Activated T-cell treated with anti-CD3 and anti-CD28 coated beads, Interleukin-2, amount 50 U/mL, for 4 hours (primary cell): ENCODE results near the gene STUM. TPM values are rescaled to one million over a fixed set of nuclear protein-coding genes. Genes with fewer than 3 reads are reported as not detected.
"Not testable (repeated sequence)": the region's sequence is repeated elsewhere in the genome, so short reads cannot be mapped to it uniquely, and the experiment has no call there.

Experiments used
- ATAC-seq, 2 donors: fragments of 200-7000 bp; cut with Tn5 transposase; one replicate each; pipeline ENCODE4 v1.10.0; 2021
- DNase-seq: peaks from one replicate; pipeline ENCODE4 v3.0.0-alpha.2; 2020
- H3K27me3 Mint-ChIP-seq: one replicate; pipeline ENCODE4 v1.8.0; 2021; ENCODE audit warnings: low read depth, mixed read lengths
- H3K36me3 Mint-ChIP-seq: one replicate; pipeline ENCODE4 v1.8.0; 2022; ENCODE audit warnings: mixed read lengths; ENCODE audit not compliant: insufficient read depth
- H3K4me1 Mint-ChIP-seq: one replicate; pipeline ENCODE4 v1.8.0; 2021; ENCODE audit warnings: low read depth, mixed read lengths
- H3K4me3 Mint-ChIP-seq: one replicate; pipeline ENCODE4 v1.8.0; 2021; ENCODE audit warnings: mild to moderate bottlenecking, moderate library complexity, mixed read lengths
- H3K9me3 Mint-ChIP-seq: one replicate; pipeline ENCODE4 v1.8.0; 2021; ENCODE audit warnings: mixed read lengths
- total RNA-seq, 3 donors: library from RNA; stranded (reverse); gene quantifications; one replicate each; pipeline ENCODE4 v1.2.1, GENCODE V29; 2021

The STUM gene, protein sequence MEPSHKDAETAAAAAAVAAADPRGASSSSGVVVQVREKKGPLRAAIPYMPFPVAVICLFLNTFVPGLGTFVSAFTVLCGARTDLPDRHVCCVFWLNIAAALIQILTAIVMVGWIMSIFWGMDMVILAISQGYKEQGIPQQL
- total RNA-seq, result not detected

DNA sequence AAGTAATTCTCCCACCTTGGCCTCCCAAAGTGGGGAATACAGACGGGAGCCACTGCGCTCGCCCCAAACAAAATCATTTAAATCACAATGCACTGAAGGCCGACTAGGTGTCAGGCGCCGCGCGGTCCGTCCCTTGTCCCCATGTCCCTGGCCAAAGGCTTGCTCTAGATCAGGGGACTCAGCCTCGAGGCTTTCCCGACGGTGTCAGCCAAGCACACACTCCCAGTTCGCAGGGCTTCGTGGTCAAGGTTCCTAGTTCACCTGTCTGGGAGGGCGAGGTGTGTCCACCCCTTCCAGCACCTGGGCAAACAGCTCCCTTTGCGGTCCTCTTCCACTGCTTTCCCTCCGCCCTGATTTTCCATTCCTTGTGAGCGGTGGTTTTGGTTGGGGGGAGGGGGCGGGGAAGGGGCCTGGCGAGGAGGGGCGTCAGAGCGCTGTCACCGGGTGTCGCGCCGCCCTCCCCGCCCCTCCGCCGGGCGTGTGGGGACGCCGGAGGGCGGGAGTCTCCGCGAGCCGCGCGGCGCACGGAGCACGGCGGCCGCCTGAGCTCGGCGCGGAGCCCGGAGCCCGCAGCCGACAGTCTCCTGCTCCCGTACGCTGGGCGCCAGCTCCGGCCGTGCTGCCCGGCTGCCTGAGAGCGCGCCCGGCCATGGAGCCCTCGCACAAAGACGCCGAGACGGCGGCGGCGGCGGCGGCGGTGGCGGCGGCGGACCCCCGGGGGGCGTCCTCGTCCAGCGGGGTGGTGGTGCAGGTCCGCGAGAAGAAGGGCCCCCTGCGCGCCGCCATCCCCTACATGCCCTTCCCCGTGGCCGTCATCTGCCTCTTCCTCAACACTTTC, at the start of gene STUM:
Gene STUM (plus strand): TSS at position 509 of the 838 bp plus-strand sequence. CDS start 141 bp downstream, at position 650.
- no peaks in the 10 kb centered on the region for H3K9me3 Mint-ChIP-seq
- DNase-seq (no peak), ATAC-seq (peak; percentile 67 to 83)
- H3K4me3 Mint-ChIP-seq, result peak within 1 kb of the TSS; percentile 67
- H3K4me1 Mint-ChIP-seq, result peaks cover 12% of the 10 kb centered on the region
- H3K27me3 Mint-ChIP-seq, result peaks cover 55% of the 10 kb centered on the region
- H3K36me3 Mint-ChIP-seq, result no peaks in the 10 kb centered on the region

DNA sequence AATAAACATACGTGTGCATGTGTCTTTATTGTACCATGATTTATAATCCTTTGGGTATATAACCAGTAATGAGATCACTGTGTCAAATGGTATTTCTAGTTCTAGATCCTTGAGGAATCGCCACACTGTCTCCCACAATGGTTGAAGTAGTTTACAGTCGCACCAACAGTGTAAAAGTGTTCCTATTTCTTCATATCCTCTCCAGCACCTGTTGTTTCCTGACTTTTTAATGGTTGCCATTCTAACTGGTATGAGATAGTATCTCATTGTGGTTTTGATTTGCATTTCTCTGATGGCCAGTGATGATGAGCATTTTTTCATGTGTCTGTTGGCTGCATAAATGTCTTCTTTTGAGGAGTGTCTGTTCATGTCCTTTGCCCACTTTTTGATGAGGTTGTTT, 48.9 kb upstream of the STUM start:
- H3K4me1 Mint-ChIP-seq, H3K9me3 Mint-ChIP-seq, H3K36me3 Mint-ChIP-seq, ATAC-seq, H3K4me3 Mint-ChIP-seq, DNase-seq: not testable (repeated sequence)
- peaks cover 14% of the 10 kb centered on the region for H3K27me3 Mint-ChIP-seq

DNA sequence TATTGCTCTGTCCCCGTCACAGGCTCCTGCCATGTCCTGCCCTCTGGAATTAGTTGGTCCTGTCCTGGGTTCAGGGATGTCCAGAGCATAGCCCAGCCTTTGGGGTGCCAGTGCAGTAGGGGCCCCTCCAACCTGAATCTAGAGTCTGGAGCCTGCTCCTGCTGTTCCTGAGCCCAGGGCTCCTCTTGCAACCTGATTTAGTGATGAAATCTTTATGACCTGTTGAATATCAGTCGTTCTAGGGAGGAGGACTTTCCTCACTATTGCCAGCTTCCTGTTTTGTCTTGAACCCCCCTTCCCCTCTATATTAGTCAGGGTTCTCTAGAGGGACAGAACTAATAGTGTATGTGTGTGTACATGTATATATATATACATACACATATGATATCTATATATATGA, 42.5 kb upstream of the STUM start:
- Mint-ChIP-seq H3K9me3 (no peaks in the 10 kb centered on the region), H3K36me3 (no peaks in the 10 kb centered on the region), H3K4me1 (no peaks in the 10 kb centered on the region), H3K4me3 (no peak overlapping the region), H3K27me3 (peaks cover 34% of the 10 kb centered on the region)
- DNase-seq (no peak), ATAC-seq (no peak)

DNA sequence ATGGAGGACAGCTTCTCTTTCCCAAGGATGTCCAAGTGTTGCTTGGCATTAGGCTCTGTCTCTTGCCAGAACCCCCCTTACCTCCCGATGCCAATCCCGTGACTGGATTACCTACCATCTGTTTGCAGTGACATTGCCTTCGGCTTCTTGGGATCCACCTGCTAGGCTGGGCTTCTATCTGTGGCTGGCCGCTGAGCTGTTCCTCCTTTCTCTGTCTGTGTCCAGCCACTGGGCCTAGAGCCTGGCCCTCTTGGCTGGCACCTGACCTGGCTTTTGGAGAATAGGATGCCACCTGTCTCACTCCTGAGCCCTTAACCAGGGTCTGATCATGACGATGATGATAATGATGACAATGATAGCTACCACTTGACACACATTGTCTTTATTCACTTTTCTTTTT, 41.6 kb upstream of the STUM start:
- no peak for ATAC-seq
- peaks cover 34% of the 10 kb centered on the region for H3K27me3 Mint-ChIP-seq
- no peaks in the 10 kb centered on the region for H3K9me3 Mint-ChIP-seq

DNA sequence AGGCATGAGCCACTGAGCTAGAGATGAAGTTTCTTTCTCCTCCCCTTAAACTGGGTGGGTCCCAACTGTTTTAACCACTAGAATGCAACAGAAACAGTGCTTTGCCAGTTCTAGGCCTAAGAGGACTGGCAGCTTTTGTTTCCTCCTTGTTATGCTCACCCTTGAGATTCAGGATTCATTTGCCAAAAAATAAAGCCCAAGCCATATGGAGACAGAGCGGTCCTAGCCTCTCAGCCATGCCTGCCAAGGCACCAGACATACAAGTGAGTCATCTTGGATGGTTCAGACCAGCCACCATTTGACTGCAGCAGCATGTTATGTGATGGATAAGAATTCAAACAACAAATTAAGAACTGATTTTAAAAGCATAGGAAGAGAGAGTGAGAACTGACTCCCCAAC, 38.1 kb upstream of the STUM start:
- no peak for DNase-seq
- H3K9me3 Mint-ChIP-seq, result no peaks in the 10 kb centered on the region
- no peaks in the 10 kb centered on the region for H3K4me1 Mint-ChIP-seq
- H3K4me3 Mint-ChIP-seq, result no peak overlapping the region
- no peaks in the 10 kb centered on the region for H3K36me3 Mint-ChIP-seq
- peaks cover 20% of the 10 kb centered on the region for H3K27me3 Mint-ChIP-seq
- ATAC-seq, result no peak

More for the DNA sequence above, 41.6 kb upstream of the STUM start:
- no peak for DNase-seq
- H3K4me3 Mint-ChIP-seq, result no peak overlapping the region
- H3K4me1 Mint-ChIP-seq, result no peaks in the 10 kb centered on the region
- no peaks in the 10 kb centered on the region for H3K36me3 Mint-ChIP-seq

DNA sequence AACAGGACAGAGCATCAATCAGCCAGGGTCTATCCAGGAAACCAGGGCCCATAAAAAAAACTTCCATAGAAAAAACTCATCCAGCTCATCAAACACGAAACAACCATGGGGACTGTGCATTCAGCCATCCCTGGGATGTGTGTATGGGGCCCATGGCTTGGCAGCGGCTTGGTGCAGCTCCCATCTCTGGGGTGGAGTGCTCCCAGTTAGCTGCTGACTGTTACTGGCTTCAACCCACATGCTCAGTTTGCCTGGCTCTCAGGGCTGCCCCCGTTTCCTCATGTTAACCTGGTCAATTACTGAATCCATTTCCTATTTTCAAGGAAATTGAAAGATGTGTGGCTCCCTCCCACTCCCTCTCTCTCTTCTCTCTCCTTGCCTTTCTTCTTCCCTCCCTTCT, 37.3 kb upstream of the STUM start:
- H3K9me3 Mint-ChIP-seq, result no peaks in the 10 kb centered on the region
- DNase-seq (no peak), ATAC-seq (no peak)
- no peaks in the 10 kb centered on the region for H3K36me3 Mint-ChIP-seq
- no peaks in the 10 kb centered on the region for H3K4me1 Mint-ChIP-seq
- no peak overlapping the region for H3K4me3 Mint-ChIP-seq
- H3K27me3 Mint-ChIP-seq, result peaks cover 17% of the 10 kb centered on the region

DNA sequence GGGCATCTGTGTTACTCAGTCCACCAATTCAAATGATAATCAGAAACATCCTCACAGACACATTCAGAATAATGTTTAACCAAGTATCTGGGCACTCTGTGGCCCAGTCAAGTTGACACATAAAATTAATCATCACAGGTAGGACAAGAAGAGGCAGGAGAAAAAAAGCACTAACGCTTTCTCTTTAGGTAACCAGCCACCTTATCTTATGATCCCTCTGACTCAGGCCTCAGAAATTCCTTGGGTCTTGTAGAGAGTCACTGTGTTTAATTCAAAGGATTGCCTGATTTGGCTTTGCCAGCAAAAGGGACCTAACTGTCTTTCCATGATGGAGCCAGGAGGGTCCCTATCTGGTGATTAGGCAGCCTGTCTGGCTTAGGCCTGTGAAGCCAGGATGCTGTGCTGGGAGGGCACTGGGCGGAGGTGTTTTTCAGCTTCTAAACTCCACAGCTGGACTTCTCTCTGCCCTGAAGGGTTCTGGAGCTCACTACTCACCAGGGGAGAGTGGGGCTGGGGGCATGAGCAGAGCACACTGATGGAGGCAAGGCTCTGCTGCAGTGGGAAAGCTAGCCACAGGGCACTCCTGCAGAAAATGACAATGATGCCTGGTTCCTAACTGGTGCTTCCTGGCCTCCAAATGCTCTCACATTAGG, 36.4 kb upstream of the STUM start:
- H3K27me3 Mint-ChIP-seq, result peaks cover 10% of the 10 kb centered on the region

DNA sequence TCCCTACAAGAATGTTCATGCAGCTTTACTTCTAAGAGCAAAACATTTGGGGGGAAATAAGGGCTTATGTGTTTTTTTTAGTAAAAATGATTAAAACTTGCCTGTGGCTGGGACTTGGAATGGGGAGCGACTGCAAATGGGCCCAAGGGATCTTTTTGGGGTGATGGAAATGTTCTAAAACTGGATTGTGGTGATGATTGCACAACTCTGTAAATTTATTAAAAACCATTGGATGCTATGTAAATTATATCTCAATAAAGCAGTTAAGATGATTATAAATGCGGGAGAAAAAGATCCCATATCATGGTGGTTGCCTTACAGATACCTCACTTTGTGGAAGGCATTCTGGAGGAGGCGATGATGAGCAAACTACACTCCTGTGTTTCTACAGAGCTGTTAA, 30.2 kb upstream of the STUM start:
- Mint-ChIP-seq H3K36me3 (no peaks in the 10 kb centered on the region), H3K9me3 (no peaks in the 10 kb centered on the region), H3K27me3 (peaks cover 6% of the 10 kb centered on the region), H3K4me3 (no peak overlapping the region), H3K4me1 (no peaks in the 10 kb centered on the region)
- no peak for DNase-seq
- ATAC-seq, result no peak

More for the DNA sequence above, 36.4 kb upstream of the STUM start:
- Mint-ChIP-seq H3K36me3 (no peaks in the 10 kb centered on the region), H3K4me1 (no peaks in the 10 kb centered on the region), H3K4me3 (no peak overlapping the region), H3K9me3 (no peaks in the 10 kb centered on the region)
- DNase-seq, result no peak
- no peak for ATAC-seq

DNA sequence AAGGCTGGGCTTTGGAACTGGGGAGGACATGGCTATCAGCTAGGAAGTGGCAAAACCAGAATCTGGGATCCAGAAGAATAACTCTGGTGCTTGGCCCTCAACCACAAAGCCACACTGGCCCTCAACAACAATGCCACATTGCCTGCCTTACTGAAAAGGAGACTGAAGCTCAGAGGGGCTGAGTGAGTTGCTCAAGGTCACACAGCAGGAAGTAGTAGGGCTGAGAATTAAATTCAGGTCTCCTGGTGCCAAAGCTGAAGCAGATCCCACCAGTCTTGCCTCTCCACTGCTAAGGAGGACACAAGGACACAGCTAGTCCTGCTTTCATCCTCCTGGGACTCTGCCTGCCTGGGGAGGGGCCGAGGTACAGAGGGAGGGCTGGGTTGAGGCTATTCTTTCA, 29.4 kb upstream of the STUM start:
- Mint-ChIP-seq H3K36me3 (no peaks in the 10 kb centered on the region), H3K9me3 (no peaks in the 10 kb centered on the region), H3K27me3 (peaks cover 6% of the 10 kb centered on the region), H3K4me1 (no peaks in the 10 kb centered on the region), H3K4me3 (no peak overlapping the region)
- DNase-seq, result no peak
- ATAC-seq, result no peak

DNA sequence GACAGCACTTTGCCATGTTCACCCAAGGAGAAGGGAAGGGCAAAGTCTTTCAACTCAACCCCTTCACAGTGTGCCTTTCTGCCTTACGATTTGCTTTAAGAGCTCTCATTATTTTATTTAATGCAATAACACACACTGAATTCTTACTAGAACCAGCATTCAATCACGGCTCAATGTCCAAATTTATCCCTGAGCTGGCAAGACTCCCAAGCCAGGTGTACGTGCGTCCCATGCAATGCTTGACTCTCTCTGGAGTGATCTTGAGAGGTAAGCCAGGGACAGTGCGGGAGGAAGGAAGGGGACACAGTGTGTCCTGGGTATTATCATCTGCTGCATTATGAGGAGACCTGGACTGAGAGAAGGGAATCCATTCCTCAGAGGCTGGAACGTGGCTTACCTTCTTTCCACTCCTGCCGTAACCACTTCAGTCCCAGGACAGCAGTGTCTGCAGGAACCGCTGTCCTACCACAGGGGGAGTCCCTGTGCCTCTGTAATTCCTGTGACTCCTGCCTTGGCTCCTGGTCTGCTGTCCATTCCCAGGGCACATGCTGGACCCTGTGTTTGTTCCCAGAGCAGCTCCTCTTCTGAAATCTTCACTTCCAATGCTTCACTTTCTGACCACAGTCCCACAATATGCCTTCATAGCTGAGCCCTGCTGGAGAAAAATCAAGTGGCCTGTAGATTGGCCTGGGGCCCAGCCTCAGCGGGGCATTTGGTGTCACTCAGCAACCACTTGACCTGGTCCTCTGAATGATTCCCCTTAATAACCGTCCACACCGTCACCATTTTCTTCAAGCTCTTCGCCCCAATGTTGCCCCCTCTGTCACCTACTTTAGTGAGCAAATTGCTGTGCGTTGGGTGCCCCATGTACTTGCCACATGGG, 28.6 kb upstream of the STUM start:
- no peak overlapping the region for H3K4me3 Mint-ChIP-seq

DNA sequence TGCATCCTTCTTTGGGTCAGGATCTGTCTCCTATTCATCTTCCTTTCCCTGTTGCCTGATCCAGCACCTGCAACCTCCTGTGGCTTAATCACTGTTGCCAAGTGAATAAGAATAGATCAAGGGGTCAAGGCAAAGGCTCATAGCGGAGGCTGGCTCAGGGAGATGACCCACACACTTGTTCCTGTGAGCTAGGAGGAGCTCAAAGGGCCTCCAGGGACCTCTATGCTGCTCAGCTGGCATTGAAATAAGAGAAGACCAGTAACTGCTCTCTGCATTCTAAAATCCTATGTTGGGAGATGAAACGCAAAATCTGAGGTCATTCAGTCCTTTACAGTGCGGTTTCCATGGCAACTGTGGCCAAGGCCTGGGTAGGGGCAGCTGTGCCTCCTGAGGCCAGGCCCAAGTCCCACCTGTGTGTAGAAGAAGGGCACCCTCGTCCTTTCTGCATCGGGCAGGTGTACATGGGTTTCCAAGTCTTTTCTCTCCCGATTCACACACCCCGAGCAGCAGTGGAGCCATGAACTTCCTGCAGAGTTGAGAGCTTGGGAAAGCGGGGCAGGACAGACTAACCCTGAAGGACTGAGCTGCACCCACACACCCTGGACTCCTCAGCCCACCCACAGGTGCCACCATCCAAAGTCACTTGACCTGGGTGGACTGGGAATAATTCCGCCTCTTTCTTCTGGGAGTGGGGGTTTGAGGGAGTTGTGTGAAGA, 27.8 kb upstream of the STUM start:
- Mint-ChIP-seq H3K4me1 (no peaks in the 10 kb centered on the region), H3K4me3 (no peak overlapping the region), H3K27me3 (peaks cover 6% of the 10 kb centered on the region), H3K36me3 (no peaks in the 10 kb centered on the region), H3K9me3 (peaks cover 4% of the 10 kb centered on the region)
- no peak for DNase-seq
- no peak for ATAC-seq

More for the DNA sequence above, 28.6 kb upstream of the STUM start:
- peaks cover 6% of the 10 kb centered on the region for H3K27me3 Mint-ChIP-seq
- H3K9me3 Mint-ChIP-seq, result peaks cover 4% of the 10 kb centered on the region
- H3K4me1 Mint-ChIP-seq, result no peaks in the 10 kb centered on the region
- ATAC-seq, result no peak
- no peak for DNase-seq
- no peaks in the 10 kb centered on the region for H3K36me3 Mint-ChIP-seq

DNA sequence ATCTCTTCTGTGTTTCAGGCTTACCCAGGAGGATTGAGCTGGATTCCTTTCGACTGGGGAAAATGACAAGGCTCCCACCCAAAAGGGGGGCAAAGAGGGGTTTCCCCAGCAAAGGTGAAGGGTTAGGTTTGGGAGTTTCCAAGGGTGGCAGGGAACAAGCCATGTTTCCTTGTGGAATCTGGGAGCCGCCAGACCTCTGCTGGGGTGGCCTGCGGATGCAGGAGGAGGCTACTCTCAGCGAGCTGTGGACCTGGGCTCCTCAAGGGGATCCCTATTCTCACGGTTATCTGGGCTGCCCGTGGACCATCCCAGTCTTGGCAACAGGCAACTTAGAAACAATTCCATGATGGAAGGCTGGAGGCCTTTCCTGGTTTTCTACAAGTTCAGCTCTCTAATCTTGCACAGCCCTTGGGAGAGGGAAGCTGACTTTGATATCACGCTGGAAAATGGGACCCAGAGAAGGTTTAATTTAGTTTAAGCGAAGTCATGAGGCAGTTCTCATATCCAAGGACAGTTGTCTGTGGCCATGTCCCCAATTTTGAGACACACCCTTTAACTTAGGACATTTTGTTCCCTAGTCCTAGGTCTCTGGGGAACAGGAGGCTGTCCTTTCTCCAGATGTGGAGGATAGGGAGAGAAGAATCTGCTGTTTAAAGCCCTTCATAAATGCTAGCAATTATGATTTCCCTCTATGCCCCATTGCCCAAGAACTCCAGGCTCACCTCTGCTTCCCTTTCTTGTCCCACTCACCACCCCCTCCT, 24.7 kb upstream of the STUM start:
- Mint-ChIP-seq H3K9me3 (peaks cover 4% of the 10 kb centered on the region), H3K36me3 (no peaks in the 10 kb centered on the region), H3K4me1 (no peaks in the 10 kb centered on the region), H3K27me3 (peaks cover 8% of the 10 kb centered on the region), H3K4me3 (no peak overlapping the region)
- ATAC-seq (no peak), DNase-seq (no peak)

DNA sequence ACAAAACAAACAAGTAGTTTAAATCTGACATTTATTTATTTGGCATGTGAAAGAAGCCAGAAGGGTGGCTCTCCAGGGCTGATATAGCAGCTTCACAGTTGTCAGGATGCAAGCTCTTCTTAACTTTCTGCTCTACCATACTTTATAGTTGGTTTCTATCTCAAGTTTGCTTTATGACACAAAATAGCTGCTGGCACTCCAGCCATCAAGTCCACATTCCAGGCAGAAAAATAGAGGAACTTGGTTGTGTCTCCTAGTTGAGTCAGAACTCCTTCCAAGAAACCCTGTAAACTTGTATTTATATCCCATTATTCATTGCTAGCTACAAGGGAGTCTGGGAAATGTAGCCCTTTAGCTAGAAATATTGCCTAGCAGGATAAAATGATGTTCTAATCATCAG, 24.0 kb upstream of the STUM start:
- Mint-ChIP-seq H3K4me1 (no peaks in the 10 kb centered on the region), H3K27me3 (peaks cover 10% of the 10 kb centered on the region), H3K36me3 (no peaks in the 10 kb centered on the region), H3K4me3 (no peak overlapping the region), H3K9me3 (peaks cover 4% of the 10 kb centered on the region)
- no peak for ATAC-seq
- DNase-seq, result no peak
